GM19463 (cell line): ENCODE data around the gene TIMM22.
"Not testable (repeated sequence)": the region's sequence is repeated elsewhere in the genome, so short reads cannot be mapped to it uniquely, and the experiment has no call there.

Experiments used
- ATAC-seq: cut with Tn5 transposase; IDR thresholded peaks from one replicate; pipeline ENCODE4 v1.9.1; 2021; ENCODE audit warnings: mild to moderate bottlenecking, moderate library complexity; ENCODE audit not compliant: unreplicated experiment

The TIMM22 gene

DNA sequence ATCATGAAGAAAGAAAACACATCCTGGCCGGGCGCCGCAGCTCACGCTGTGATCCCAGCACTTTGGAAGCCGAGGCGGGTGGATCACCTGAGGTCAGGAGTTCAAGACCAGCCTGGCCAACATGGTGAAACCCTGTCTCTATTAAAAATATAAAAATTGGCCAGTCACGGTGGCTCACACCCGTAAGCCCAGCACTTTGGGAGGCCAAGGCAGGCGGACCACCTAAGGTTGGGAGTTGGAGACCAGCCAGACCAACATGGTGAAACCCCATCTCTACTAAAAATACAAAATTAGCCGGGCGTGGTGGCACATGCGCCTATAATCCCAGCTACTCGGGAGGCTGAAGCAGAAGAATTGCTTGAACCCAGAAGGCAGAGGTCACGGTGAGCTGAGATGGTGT, 25.1 kb upstream of the TIMM22 start:
- not testable (repeated sequence) for ATAC-seq

DNA sequence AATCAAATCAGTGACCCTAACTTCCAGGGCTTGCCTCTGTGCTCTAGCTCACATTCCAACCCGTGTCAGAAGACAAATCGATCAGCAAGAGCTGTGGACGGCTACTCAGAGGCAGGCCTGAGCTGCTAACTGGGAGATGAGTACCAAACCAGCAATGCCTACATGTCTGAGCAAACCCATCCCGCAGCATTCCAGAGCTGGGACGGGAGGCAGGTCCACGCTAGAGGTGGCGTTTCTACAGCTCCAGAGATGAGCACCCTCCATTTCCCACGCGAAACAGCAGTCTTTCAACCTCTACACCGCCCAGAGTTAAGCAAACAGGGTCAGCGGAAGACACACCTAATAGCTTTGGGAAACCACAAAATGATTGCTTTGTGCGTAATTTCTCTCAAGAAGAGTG, 23.9 kb upstream of the TIMM22 start:
- ATAC-seq, result no peak

- not testable (repeated sequence) for ATAC-seq
Observed at GRCh38 chr17:974778-975177, 22.2 kb upstream of the TIMM22 start.

GRCh38 chr17:975371-975915, 21.5 kb upstream of the TIMM22 start:
- no peak for ATAC-seq

DNA sequence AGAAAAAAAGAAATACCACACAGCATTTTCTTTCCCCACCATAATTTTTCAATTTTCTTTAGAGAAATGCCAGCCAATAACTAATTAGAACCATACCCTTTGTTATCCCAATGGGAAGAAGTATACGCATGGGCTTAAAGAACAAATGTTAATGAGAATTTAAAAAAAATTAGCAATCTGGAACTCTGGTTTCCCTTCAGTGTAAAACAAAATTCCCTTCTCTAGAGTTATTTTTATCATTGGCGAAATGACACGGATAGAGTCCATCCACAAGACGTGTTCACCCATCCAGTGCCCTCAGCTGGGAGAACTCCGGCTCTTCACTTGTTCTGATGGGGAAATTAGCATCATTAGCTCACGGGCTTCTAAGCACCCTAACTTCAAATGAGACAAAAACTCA, 20.6 kb upstream of the TIMM22 start:
- ATAC-seq, result no peak

- ATAC-seq, result no peak
Observed at GRCh38 chr17:977166-977565, 19.8 kb upstream of the TIMM22 start.

- no peak for ATAC-seq
Observed at GRCh38 chr17:978103-979093, 18.5 kb upstream of the TIMM22 start.

GRCh38 chr17:979212-979538, 17.8 kb upstream of the TIMM22 start:
- no peak for ATAC-seq

GRCh38 chr17:979539-980405, 17.2 kb upstream of the TIMM22 start, which contains the start of gene NXN:
Gene NXN (minus strand): TSS chr17:979776.
- peak; percentile 72 for ATAC-seq

DNA sequence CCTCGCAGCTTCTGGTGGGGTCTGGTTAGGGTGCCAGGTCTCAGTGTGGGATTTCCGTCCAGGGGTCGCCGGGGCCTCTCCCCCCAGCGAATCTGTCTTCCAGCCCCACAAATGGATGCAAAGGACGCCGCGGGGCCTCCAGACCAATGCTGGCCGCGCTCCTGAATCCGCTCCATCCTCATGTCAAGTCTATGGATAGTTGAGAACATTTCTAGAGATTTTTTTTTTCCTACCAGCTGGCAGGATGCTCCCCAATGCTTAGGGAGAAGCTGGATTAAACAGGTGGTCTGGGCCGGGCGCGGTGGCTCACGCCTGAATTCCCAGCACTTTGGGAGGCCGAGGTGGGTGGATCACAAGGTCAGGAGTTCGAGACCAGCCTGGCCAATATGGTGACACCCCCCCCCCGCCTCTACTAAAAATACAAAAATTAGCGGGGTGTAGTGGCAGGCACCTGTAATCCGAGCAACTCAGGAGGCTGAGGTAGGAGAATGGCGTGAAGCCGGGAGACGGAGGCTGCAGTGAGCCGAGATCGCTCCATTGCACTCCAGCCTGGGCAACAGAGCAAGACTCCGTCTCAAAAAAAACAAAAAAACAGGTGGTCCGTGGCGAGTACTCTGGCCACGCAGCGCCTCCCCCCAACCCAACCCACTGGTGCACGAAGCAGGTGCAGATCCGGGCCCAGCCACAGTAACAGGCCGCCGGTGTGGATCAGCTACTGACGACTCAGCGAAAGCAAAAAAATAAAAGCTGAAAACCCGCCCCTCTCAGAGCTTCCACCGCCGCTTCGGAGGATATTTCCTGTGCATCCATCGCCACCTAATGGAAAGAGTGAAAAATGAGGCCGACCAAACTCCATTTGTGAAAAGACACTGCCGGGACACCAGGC, 16.3 kb upstream of the TIMM22 start:
- ATAC-seq, result no peak

- no peak for ATAC-seq
Observed at GRCh38 chr17:981292-981658, 15.7 kb upstream of the TIMM22 start.

DNA sequence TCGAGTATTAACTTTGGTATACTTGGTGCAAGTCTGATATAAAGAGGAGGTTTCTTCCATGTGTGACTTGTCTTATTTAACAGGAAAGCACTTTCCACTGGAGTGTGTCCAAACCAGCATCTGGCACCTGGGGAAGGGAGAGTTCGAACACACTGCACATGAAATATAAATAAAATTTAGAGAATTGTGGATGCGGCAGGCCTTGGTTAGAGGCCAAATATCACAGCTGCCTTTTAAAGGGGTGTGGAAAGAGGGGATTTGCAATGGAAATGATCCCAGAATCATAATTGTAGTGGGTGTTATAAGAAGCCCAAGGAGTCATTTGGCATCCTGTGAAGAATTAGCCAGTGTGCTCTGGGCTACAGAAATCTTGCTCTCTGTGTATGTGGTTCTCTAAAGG, 13.0 kb upstream of the TIMM22 start:
- ATAC-seq, result no peak

DNA sequence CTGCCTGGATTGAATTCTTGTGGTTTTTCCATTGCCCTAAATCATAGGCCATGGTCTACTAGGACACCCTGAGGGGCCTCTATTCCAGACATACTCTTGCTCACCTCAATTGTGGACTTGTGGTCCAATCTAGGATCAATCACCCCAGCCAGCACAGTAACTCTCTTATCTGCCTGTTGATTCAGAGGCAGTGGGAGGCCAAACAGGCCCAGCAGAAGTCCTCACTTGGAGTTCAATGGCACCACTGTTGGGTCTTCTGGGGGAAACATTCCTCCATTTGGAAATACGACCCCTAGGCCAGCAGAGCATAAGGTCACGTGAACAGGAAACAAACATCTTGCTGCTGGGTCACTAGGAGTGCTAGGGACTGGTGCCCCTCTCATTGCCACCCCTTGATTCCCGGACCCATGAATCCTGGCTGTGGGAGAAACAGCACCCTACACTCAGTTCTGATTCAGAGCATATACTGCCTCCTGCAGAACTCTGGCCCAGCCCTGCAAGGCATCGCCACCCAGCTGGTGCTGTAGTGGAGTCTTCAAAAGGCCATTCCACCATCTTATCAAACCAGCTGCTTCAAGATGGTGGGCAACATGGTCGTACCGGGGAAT, 10.5 kb upstream of the TIMM22 start:
- ATAC-seq, result no peak

DNA sequence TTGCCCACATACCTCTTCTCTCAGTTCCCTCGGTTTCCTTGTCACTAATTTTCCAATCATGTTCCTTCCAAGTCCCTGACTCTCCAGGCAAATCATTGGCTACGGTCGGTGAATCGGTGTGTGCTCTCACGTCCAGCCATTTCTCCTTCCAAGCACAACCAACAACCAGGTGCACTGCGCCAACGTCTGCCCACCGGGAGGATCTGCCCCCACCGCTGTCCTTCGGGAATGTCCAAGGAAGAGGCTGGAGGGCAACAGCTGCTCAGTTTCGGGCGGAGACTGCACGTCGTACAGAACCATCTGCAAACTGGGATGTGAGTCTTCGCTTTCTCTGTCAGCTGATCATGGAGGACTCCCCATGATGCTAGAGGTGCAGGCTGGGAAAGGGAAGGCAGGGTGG, 9.0 kb upstream of the TIMM22 start:
- no peak for ATAC-seq

GRCh38 chr17:988561-988960, 8.4 kb upstream of the TIMM22 start:
- ATAC-seq, result no peak

GRCh38 chr17:992933-993332, 4.0 kb upstream of the TIMM22 start:
- ATAC-seq, result no peak

- not testable (repeated sequence) for ATAC-seq
Observed at GRCh38 chr17:995324-995723, 1.6 kb upstream of the TIMM22 start.

- no peak for ATAC-seq
Observed at GRCh38 chr17:998111-998510, 1.2 kb downstream of the TIMM22 start.

- no peak for ATAC-seq
Observed at GRCh38 chr17:1000597-1001461, 3.9 kb downstream of the TIMM22 start.
